GM21390 (cell line): ENCODE data around the gene THG1L.
"Not testable (repeated sequence)": the region's sequence is repeated elsewhere in the genome, so short reads cannot be mapped to it uniquely, and the experiment has no call there.

Source experiments
- ATAC-seq: cut with Tn5 transposase; IDR thresholded peaks from one replicate; pipeline ENCODE4 v1.9.1; 2021; ENCODE audit not compliant: unreplicated experiment

Gene THG1L

GRCh38 chr5:157726607-157727006 lies 4.6 kb upstream of the THG1L start:
- not testable (repeated sequence) for ATAC-seq

GRCh38 chr5:157727858-157728257 lies 3.4 kb upstream of the THG1L start:
- not testable (repeated sequence) for ATAC-seq

GRCh38 chr5:157729858-157730257 lies 1.4 kb upstream of the THG1L start:
- ATAC-seq = peak; percentile 66

- no peak for ATAC-seq
Measured at GRCh38 chr5:157730900-157731271, 334 bp upstream of the THG1L start.

- no peak for ATAC-seq
Measured at GRCh38 chr5:157732130-157732514, 902 bp downstream of the THG1L start.

GRCh38 chr5:157732596-157733262 lies 1.5 kb downstream of the THG1L start:
- ATAC-seq = no peak

- no peak for ATAC-seq
Measured at GRCh38 chr5:157734436-157734835, 3.2 kb downstream of the THG1L start.

- no peak for ATAC-seq
Measured at GRCh38 chr5:157735991-157736390, 4.8 kb downstream of the THG1L start.

GRCh38 chr5:157739388-157740228 lies 8.4 kb downstream of the THG1L start:
- ATAC-seq = no peak

GRCh38 chr5:157740229-157740610 lies 9.0 kb downstream of the THG1L start:
- no peak for ATAC-seq

GRCh38 chr5:157741131-157741530 lies 9.9 kb downstream of the THG1L start:
- ATAC-seq = no peak

GRCh38 chr5:157743163-157744050 lies 12.2 kb downstream of the THG1L start, which contains the start of gene LSM11:
TSS of gene LSM11 (plus strand) at chr5:157743712. CDS start at chr5:157743751, 39 bp downstream.
- ATAC-seq = peak; percentile 90

- ATAC-seq = peak; percentile 27
Measured at GRCh38 chr5:157744051-157745011, 13.1 kb downstream of the THG1L start.

GRCh38 chr5:157745041-157745456 lies 13.8 kb downstream of the THG1L start:
- ATAC-seq = no peak

GRCh38 chr5:157747173-157747740 lies 16.0 kb downstream of the THG1L start:
- no peak for ATAC-seq

GRCh38 chr5:157747766-157748700 lies 16.8 kb downstream of the THG1L start:
- no peak for ATAC-seq

GRCh38 chr5:157748760-157749461 lies 17.7 kb downstream of the THG1L start:
- no peak for ATAC-seq

GRCh38 chr5:157749462-157749799 lies 18.2 kb downstream of the THG1L start:
- no peak for ATAC-seq
